Measurements from ENCODE around the gene FSTL3.
"Not testable (repeated sequence)": the region's sequence is repeated elsewhere in the genome, so short reads cannot be mapped to it uniquely, and the experiment has no call there.

The FSTL3 gene

DNA sequence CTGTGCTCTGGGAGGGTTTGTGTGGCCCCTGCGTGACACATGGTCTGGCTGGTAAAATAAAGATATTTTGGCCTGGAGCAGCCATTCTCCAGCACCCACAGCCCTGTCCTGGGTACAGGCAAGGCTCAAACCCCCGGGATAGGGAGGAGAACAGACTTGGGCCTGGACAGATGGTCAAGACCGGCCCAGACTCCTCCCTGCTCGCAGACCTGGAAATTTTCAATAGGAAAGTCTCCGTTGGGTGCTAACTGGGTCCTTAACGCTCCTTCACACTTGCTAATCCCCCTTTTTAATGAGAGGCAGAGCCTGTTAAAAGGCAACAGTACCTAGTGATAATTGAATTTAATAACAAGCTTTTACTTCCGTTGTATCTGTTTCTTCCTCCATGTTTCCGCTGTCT is 35.1 kb downstream of the FSTL3 start:
- no peak for DNase-seq (ENCODE audit: low read depth)

DNA sequence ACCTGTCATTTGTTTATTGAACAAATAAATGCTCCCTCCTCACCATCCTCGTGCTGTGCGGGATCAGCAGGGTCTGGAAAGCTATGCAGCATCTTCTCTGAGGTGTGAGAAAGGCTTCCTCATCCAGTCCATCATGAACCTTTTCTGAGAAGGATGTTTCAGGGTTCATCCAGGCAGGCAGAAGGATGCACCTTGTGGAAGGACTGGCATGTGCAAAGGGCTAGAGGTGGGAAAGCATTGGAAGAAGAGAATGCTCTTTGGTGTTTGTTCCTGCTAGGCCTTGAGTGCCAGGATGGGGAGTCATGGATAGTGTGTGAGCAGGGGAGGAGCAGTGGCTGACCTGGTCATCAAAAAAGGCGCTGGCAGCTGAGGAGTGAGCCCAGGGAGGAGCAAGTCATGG is 39.2 kb downstream of the FSTL3 start:
- no peak for DNase-seq (ENCODE audit: low read depth)

DNA sequence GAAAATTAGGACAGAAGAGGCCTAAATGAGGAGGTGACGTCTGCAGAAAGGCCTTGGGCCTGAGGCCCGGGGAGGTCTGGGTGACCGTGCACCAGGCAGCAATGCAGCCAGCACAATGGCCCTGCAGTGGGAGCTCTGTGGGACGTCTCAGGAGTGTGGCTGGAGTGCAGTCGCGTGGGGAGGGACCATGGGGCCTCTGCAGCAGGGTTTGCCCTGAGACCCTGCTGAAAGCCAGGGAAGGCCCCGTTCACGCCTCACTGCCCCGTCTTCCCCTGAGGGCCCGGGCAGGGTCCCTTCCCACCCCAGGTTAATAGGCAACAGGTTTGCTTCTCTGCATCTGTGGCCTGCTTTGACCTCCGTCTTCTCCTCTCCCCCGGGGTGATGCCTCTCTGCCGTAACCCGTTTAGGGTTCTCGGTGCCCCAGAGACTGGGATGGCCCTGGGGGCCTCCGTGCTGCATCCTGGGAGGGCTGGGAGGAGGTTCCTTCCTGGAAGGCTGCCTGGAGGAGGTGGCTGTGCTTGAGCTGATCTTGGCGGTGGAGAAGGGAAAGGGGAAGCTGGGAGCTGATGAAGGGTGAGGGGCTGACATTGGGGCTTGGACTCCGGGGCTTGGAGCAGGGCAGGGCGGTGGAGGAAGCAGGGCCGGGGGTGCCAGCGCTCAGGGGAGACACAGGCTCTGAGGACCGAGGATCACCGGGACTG is 42.2 kb downstream of the FSTL3 start:
- no peak for DNase-seq (ENCODE audit: low read depth)

DNA sequence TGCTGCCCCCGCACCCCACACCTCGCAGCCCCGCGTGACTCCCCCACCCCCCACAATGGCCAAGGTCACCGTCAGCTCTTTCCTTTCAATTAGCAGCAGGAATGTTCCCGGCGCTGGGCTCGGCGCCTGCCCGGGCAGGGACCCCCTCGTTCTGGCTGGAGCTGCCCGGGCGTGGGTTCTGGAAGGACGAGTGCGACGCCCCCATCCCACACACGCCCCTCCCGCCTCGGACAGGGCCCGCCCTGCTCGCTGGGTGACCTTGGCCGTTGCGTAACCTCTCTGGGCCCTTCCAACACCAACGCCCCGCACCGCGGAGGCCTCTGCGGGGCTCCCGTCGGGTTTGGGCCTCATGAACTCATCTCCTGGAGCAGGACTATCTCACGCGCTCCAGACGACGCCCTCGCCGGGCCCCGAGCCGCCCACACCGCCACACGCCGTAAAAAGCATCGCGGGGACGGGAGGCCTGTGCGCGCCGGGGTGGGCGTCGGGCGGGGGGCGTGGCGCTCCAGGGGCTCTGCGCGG is 42.9 kb downstream of the FSTL3 start:
- no peak for DNase-seq (ENCODE audit: low read depth)

DNA sequence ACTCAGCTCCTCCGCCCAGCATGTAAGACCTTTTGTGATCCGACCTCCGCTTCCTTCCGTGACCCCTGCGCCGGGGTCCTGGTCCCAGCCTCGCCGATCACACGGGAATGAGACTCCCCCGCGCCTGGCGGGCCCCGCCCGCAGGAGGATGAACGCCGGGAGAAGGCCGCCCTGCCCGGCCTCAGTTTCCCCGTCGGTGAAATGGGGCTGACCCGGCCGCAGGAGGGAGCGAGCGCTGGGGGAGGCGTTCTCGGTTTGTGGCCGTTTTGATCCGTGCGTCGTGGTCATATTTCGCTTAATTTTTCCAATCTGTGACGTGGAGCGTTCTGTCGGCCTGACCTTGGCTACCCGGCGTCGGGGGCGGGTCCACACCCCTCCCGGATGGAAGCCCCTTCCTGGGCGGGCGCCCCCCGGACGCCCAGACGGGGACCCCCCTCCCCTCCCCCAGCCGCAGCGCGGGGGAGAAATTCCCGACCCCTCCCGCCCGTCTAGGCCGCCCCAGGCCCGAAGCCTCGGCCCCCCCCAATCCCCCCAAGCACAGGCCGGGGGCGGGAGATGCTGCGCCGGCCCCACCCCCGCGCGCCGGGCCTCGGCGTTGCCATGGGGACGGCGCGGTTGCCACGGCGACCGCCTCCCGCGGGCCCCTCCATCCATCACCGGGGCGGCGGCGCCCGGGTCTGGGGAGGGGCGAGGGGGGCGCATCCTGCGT is 43.6 kb downstream of the FSTL3 start:
- DNase-seq (ENCODE audit: low read depth) = peak; percentile 6

DNA sequence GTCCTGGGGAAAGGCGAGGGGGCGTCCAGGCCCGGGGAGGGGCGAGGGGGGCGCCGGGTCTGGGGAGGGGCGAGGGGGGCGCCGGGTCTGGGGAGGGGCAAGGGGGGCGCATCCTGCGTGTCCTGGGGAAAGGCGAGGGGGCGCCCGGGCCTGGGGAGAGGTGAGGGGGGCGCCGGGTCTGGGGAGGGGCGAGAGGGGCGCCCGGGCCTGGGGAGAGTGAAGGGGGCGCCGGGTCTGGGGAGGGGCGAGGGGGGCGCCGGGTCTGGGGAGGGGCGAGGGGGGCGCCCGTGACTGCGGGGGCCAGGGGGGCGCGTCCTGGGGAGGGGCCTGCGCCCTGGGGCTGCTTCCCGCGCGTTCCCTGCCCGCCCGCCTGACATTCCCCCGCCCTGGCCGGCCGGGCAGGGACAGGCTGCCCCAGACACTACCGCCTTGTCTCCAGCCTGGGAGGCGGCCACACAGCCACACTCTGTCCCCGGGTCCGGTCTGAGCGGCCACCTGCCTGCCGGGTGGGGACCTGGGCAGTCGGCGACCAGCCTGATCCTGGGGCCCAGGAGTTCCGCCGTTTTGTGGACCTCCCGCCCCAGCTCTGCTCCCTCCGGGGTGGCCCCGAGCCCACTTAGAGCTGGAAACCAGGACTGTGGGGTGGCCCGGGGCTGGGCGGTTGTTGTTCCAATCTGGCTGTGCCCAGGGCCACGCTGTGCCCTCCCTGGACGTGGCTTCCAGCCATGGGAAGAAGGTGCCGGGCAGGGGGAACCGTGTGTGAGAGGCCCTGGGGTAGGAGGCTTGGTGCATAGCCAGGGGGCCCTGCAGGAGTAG is 44.4 kb downstream of the FSTL3 start:
- DNase-seq (ENCODE audit: low read depth) = no peak

DNA sequence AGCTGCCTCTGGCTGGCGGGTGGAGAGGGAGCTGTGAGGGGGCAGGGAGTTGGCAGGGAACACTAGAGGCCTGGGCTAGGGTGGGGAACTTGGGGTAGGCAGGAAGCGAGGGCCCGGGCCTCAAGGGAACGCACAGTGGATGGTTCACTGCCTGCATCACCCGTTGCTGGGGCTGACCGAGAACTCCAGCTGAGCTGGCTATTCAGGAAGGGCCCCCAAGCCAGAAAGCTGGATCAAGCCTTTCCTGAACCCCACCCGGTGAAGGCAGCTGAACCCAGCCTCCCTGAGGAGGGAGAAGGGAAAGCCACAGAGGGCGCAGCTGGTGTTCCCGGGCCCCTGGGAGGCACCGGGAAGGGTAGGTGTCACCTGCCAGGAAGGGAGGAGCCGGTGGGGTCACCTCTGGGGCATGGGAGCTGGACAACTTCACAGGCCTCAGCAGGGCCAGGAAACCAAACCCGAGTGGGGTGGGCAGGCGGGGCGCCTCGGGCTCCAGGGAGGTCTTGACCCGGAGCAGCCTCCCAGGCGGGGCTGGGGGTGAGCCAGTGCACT is 46.4 kb downstream of the FSTL3 start:
- no peak for DNase-seq (ENCODE audit: low read depth)

DNA sequence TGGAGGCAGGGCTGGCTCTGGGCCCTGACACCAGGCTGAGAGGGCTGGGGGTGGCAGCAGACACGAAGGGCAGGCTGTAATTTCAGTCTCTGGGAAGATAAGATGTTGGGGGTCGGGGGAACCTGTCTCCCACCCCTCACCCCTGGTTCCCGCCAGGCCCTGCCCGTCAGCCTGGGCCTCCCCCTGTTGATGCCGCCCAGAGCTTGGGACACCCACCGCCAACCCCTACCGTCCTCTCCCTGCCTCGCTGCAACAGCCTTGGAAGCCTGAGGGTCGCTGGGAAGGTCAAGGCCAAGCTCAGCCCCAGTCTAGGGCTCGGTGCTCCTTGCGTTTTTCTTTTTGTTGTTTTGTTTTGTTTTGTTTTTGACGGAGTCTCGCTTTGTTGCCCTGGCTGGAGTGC is 47.1 kb downstream of the FSTL3 start:
- DNase-seq (ENCODE audit: low read depth) = no peak

DNA sequence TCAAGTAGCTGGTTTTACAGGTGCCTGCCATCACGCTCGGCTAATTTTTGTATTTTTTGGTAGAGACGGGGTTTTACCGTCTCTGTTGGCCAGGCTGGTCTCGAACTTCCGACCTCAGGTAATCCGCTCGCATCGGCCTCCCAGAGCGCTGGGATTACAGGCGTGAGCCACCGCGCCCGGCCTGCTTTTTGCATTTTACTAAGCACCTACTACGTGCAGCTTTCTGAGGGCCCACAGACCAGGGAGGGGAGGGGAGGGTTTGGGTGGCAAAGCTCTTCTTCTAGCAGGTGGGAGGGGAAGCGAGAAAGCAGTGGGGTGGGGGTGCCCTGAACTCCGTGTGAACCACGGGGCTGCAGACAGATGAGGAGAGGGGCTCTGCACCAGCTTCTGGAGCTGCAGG is 47.5 kb downstream of the FSTL3 start:
- no peak for DNase-seq (ENCODE audit: low read depth)

DNA sequence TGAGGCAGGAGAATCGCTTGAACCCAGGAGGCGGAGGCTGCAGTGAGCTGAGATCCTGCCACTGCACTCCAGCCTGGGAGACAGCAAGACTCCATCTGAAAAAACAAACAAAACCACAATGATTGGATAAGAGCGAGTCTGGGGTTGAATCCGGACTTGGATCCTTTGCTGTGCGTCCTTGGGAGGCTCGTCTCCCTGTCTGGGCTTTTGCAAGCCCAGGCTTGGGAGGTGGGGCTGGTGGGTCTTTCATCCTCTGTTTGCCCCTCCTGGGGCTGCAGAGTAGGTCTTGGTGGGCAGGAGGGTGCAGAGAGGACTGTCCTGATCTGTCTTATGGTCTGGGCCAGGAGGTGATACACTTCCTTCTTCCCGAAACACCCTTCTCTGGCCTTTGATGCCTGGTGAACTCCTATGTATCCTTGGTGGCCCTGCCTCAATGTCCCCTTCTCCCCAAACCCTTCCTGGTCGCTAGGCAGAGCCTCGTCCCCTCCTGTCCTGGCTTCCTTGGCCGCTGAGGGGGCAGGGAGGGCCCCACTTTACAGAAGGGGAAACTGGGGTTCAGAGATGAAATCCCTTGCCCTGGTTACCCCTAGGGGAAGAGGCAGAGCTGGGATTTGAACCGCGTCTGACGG is 49.4 kb downstream of the FSTL3 start:
- no peak for DNase-seq (ENCODE audit: low read depth)

DNA sequence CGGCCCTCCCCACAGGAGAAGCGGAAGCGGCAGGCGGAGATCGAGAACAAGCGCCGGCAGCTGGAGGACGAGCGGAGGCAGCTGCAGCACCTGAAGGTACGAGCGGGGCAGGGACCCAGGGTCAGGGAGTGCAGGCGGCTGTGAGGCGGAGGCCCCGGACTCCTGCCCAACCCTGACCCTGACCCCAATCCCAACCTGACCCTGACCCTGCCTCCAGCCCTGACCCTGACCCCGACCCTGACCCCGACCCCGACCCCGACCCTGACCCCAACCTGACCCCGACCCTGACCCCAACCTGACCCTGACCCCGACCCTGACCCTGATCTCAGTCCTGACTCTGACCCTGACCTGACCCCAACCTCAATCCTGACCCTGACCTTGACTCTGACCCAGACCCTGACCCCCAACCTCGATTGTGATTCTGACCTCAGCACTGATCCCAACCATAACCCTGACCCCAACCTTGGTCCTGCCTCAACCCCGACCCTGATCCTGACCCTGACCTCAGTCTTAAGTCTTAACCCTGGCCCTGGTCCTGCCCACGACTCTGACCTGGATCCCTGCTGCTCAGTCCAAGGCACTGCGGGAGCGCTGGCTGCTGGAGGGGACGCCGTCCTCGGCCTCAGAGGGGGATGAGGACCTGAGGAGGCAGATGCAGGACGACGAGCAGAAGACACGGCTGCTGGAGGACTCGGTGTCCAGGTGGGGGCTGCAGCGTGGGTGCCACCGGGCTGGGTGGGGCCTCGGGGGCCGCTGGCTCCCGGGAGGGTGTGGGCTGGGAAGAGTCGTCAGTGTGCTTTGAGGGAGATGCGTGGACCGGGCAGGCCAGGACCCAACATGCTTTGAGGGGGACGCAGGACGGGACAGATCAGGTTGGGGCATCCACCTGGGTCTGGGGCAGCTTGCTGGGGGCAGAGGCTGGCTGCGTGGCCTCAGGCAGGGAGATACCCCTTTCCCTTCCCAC is 51.1 kb downstream of the FSTL3 start:
- no peak for DNase-seq (ENCODE audit: low read depth)

DNA sequence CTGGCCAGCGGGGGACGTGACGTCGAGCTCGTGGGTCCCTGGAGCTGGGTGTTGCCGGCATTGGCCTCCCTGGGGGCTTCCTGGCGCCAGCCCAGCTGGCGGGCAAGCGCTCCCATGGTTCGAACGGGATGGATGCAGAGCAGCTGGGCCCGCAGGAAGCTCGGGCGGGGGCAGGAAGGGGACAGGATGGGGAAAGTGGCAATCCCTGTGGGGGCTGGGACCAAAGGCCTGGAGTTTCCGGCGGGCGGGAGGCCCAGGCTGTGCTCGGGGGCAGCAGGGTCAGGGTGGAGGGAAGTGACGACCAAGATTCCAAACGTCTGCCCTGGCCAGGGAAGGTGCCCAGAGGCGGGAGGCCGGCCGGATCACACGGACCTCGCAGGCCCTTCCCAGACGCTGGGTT is 51.8 kb downstream of the FSTL3 start:
- DNase-seq (ENCODE audit: low read depth) = no peak

DNA sequence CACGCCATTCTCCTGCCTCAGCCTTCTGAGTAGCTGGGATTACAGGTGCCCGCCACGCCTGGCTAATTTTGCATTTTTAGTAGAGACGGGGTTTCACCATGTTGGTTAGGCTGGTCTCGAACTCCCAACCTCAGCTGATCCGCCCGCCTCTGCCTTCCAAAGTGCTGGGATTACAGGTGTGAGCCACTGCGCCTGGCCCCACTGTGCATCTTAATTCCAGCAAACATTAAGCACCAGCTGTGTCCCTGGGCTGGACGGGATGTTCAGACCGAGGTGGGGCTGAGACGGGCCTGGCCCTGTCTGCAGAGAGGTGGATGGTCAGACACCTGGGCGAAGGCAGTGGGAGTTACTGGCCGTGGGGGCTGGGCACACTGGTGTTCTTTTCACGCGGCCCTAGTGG is 53.4 kb downstream of the FSTL3 start:
- DNase-seq (ENCODE audit: low read depth) = not testable (repeated sequence)

DNA sequence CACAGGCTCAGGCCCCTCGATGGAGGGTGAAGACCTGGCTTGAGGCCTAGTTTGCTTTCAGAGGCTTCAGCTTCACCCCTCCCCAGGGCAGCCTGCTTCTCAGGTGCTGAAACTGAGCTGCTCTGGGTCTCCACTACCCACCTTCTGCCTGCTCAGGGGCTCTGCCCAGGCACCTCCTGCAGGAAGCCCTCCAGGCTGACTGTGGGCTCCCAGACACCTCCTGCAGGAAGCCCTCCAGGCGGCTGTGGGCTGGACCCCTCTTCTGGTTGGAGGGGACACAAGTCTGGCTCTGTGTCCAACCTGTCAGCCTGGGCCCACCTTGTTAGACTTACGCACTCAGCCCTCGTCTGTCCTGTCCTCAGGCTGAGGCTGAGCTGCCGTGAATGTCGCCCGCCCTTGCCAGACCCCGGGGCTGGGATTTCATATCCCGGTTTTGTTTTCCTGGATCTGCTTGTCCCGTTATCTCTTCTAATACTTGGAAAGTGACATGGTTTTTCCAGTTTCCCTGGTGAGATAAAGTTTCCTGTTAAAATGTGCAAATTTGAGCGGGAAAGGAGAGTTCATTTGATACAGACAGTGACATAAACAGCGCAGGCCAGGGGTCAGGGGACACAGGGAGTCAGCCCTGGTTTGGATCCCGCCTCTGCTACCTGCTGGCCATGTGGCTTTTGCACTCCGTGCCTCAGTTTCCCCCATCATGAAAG is 53.9 kb downstream of the FSTL3 start:
- DNase-seq (ENCODE audit: low read depth) = no peak

DNA sequence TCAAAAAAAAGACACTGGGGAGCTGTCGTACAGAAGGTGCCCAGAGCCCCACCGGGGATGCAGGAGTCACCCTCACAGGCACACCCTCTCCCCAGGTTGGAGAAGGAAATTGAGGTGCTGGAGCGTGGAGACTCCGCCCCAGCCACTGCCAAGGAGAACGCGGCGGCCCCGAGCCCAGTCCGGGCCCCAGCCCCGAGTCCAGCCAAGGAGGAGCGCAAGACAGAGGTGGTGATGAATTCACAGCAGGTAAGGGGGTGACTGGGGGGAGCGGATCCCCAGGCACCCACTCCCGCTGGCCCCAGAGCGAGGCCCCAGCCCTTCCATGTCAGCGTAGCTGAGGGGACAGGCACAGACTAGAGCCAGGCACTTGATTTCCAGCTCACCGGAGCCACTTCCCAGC is 54.8 kb downstream of the FSTL3 start:
- DNase-seq (ENCODE audit: low read depth) = no peak

DNA sequence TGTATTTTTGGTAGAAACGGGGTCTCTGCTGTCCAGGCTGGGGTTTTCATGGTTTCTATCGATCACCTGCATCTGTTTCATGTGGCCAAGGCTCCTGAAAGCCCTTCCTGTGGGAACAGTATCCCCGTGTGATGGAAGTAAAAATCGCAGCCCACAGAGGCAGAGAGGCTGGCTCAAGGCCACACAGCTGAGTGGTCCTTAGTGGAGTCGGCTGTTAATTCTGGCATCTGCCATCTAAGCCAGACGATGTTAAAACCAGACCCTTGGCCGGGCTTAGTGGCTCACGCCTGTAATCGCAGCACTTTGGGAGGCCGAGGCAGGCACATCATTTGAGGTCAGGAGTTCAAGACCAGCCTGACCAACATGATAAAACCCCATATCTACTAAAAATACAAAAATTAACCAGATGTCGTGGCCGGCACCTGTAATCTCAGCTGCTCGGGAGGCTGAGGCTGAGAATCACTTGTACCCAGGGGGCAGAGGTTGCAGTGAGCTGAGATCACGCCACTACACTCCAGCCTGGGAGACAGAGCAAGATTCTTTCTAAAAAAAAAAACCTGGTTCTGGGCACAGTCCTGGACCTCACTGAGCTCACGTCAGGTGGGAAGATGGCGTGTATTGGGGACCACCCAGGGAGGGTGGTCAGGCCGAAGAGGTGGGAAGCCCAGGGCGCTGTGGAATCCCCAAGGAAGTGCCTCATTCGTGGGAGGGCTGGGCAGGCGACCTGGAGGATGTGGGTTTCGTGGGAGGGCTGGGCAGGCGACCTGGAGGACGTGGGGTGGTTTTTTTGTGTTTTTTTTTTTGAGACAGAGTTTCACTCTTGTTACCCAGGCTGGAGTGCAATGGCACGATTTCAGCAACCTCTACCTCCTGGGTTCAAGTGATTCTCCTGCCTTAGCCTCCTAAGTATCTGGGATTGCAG is 56.2 kb downstream of the FSTL3 start:
- no peak for DNase-seq (ENCODE audit: low read depth)

Measured in stimulated activated CD4-positive, alpha-beta T cell treated with anti-CD3 and anti-CD28 coated beads, Interleukin-2, amount 100 ng/mL, for 4 hours (primary cell).